Activated CD4-positive, alpha-beta memory T cell treated with anti-CD3 and anti-CD28 coated beads, Interleukin-2, amount 10 ng/mL, durations not matched to agents 7 days and 5 days (primary cell): ENCODE data around the gene SVBP. TPM values are rescaled to one million over a fixed set of nuclear protein-coding genes. Genes with fewer than 3 reads are reported as not detected.

Source experiments
- total RNA-seq, 2 experiments: library from RNA; stranded (reverse); gene quantifications; one replicate each; pipeline ENCODE4 v1.2.3, GENCODE V29; 2021

Gene SVBP
- total RNA-seq, 2 experiments from 2014 or later = 17.4 to 19.2 TPM

Other genes starting within 250 kb of the SVBP start
- gene PPIH, start 159.0 kb downstream of the SVBP start, total RNA-seq = 10 to 100 TPM; 71.3 to 71.4 TPM
- gene YBX1, start 135.0 kb downstream of the SVBP start, total RNA-seq = 100 to 1,000 TPM; 575 to 580 TPM
- not detected for gene CLDN19, start 77.2 kb downstream of the SVBP start, total RNA-seq
- 10 to 100 TPM; 40.1 to 43.3 TPM for gene P3H1, start 50.4 kb downstream of the SVBP start, total RNA-seq
- gene C1orf50, start 50.1 kb downstream of the SVBP start, total RNA-seq = 1 to 10 TPM; 7.1 to 7.2 TPM
- not detected for gene TMEM269, start 32.4 kb downstream of the SVBP start, total RNA-seq
- 1 to 10 TPM; 5.0 to 5.9 TPM for gene ERMAP, start 275 bp downstream of the SVBP start, total RNA-seq
- 10 to 100 TPM; 10.4 to 12.6 TPM for gene ZNF691, start 29.2 kb upstream of the SVBP start, total RNA-seq
- gene SLC2A1, start 141.5 kb upstream of the SVBP start, total RNA-seq = 100 to 1,000 TPM; 153 TPM